GM21390 (cell line): ENCODE data around the gene E2F4.

Experiments
- ATAC-seq: cut with Tn5 transposase; IDR thresholded peaks from one replicate; pipeline ENCODE4 v1.9.1; 2021; ENCODE audit not compliant: unreplicated experiment

E2F4 gene

GRCh38 chr16:67190448-67191399 lies 1.2 kb upstream of the E2F4 start:
- ATAC-seq = no peak

- peak; percentile 8 for ATAC-seq
Measured at GRCh38 chr16:67191411-67191994, 452 bp upstream of the E2F4 start.

- ATAC-seq = no peak
Measured at GRCh38 chr16:67192781-67193361, 916 bp downstream of the E2F4 start.

GRCh38 chr16:67193536-67193935 lies 1.6 kb downstream of the E2F4 start:
- no peak for ATAC-seq

GRCh38 chr16:67194260-67194659 lies 2.3 kb downstream of the E2F4 start:
- ATAC-seq = no peak

GRCh38 chr16:67195676-67196075 lies 3.7 kb downstream of the E2F4 start:
- no peak for ATAC-seq

- ATAC-seq = no peak
Measured at GRCh38 chr16:67196881-67197280, 4.9 kb downstream of the E2F4 start.

GRCh38 chr16:67197704-67198103 lies 5.7 kb downstream of the E2F4 start:
- ATAC-seq = no peak

GRCh38 chr16:67198238-67198734 lies 6.3 kb downstream of the E2F4 start:
- no peak for ATAC-seq

- ATAC-seq = no peak
Measured at GRCh38 chr16:67199011-67199807, 7.3 kb downstream of the E2F4 start, which contains the start of gene ELMO3. Gene ELMO3 (plus strand): TSS chr16:67199131. CDS start chr16:67199327, 196 bp downstream.

GRCh38 chr16:67199808-67200198 lies 7.8 kb downstream of the E2F4 start:
- no peak for ATAC-seq

GRCh38 chr16:67200491-67200890 lies 8.5 kb downstream of the E2F4 start:
- ATAC-seq = no peak

GRCh38 chr16:67201411-67202345 lies 9.7 kb downstream of the E2F4 start:
- ATAC-seq = no peak

- no peak for ATAC-seq
Measured at GRCh38 chr16:67202426-67202825, 10.5 kb downstream of the E2F4 start.

GRCh38 chr16:67202956-67203493 lies 11.1 kb downstream of the E2F4 start:
- ATAC-seq = no peak

- no peak for ATAC-seq
Measured at GRCh38 chr16:67204076-67204475, 12.1 kb downstream of the E2F4 start.

GRCh38 chr16:67206129-67206837 lies 14.3 kb downstream of the E2F4 start:
- ATAC-seq = no peak

- no peak for ATAC-seq
Measured at GRCh38 chr16:67206838-67207248, 14.9 kb downstream of the E2F4 start.
